ENCODE measurements around the gene RAB14. TPM values are rescaled to one million over a fixed set of nuclear protein-coding genes. Genes with fewer than 3 reads are reported as not detected.

Gene RAB14
- total and polyA plus RNA-seq, 2 experiments from 2014 or later, result 22.8 to 31.0 TPM

- H3K36me3 ChIP-seq (ENCODE audit: insufficient read depth), result no peaks in the 10 kb centered on the region
- Mint-ChIP-seq H3K4me3 (no peak overlapping the region), H3K9me3 (no peaks in the 10 kb centered on the region; the same call in 2 of the 3 replicates), H3K27ac (no peak overlapping the region), H3K27me3 (ENCODE audit: insufficient read depth, low read depth, poor library complexity) (peaks cover 7% of the 10 kb centered on the region), H3K4me1 (peaks cover 27% of the 10 kb centered on the region), H3K36me3 (ENCODE audit: low read depth) (no peaks in the 10 kb centered on the region; the same call in 2 of the 3 replicates)
- no peak for DNase-seq (ENCODE audit: low spot score)
- no peak for TF ChIP-seq CREB1 (CRISPR knock-in tag; IDR thresholded peaks at IDR 0.05; ENCODE audit: low read depth)
- TF ChIP-seq, protein P1, sequence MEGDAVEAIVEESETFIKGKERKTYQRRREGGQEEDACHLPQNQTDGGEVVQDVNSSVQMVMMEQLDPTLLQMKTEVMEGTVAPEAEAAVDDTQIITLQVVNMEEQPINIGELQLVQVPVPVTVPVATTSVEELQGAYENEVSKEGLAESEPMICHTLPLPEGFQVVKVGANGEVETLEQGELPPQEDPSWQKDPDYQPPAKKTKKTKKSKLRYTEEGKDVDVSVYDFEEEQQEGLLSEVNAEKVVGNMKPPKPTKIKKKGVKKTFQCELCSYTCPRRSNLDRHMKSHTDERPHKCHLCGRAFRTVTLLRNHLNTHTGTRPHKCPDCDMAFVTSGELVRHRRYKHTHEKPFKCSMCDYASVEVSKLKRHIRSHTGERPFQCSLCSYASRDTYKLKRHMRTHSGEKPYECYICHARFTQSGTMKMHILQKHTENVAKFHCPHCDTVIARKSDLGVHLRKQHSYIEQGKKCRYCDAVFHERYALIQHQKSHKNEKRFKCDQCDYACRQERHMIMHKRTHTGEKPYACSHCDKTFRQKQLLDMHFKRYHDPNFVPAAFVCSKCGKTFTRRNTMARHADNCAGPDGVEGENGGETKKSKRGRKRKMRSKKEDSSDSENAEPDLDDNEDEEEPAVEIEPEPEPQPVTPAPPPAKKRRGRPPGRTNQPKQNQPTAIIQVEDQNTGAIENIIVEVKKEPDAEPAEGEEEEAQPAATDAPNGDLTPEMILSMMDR (conservative IDR thresholded peaks at IDR 0.05; ENCODE audit: low read depth in 2 of 2), result no peak
- no peaks in the 10 kb centered on the region for H3K27me3 ChIP-seq (ENCODE audit: insufficient read depth)
- no peak overlapping the region for H3K4me2 ChIP-seq
- no peaks in the 10 kb centered on the region for H3F3A ChIP-seq (replicated peaks; ENCODE audit: low read depth)
- H3K27ac ChIP-seq (ENCODE audit: low read depth), result no peak overlapping the region
- ATAC-seq, result no peak
- H3K4me1 ChIP-seq (ENCODE audit: insufficient read depth), result peaks cover 20% of the 10 kb centered on the region
- no peak overlapping the region for H2AFZ ChIP-seq
- H3K79me2 ChIP-seq (replicated peaks; ENCODE audit: insufficient read depth), result peaks cover 13% of the 10 kb centered on the region
- peaks cover 12% of the 10 kb centered on the region for H4K20me1 ChIP-seq (replicated peaks; ENCODE audit: insufficient read depth)
- H3K4me3 ChIP-seq, result no peak overlapping the region
- no peaks in the 10 kb centered on the region for H3K9me2 ChIP-seq (ENCODE audit: insufficient read depth)
These were observed 2.9 kb upstream of the RAB14 start for GRCh38 chr9:121204611-121205010.

DNA sequence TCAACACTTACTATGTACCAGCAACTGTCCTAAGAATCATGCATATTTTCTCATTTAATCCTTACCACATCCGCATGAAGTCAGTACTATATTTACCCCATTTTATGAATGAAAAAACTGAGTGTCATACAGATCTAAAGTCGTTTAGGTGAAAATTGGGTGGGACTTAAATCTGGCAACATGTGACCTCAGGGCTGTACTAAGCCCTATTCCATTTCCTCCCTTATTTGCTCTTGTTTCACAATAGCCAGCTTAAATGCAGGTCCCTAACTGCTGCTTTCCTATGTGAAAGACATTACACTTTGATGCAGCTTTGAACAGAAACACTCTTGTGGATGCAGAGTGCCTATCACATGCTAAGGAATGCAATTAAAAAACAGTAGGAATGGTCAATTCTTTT, 2.5 kb upstream of the RAB14 start:
- peaks cover 28% of the 10 kb centered on the region for H3K4me1 Mint-ChIP-seq
- H3K27me3 Mint-ChIP-seq (ENCODE audit: insufficient read depth, low read depth, poor library complexity), result peaks cover 7% of the 10 kb centered on the region
- no peaks in the 10 kb centered on the region; the same call in 2 of the 3 replicates for H3K36me3 Mint-ChIP-seq (ENCODE audit: low read depth)
- Histone ChIP-seq H3K4me2 (no peak overlapping the region), H3K9me2 (ENCODE audit: insufficient read depth) (no peaks in the 10 kb centered on the region), H3K4me1 (ENCODE audit: insufficient read depth) (peaks cover 23% of the 10 kb centered on the region), H3K27ac (ENCODE audit: low read depth) (no peak overlapping the region), H3F3A (replicated peaks; ENCODE audit: low read depth) (no peaks in the 10 kb centered on the region), H4K20me1 (replicated peaks; ENCODE audit: insufficient read depth) (peaks cover 17% of the 10 kb centered on the region), H2AFZ (no peak overlapping the region), H3K79me2 (replicated peaks; ENCODE audit: insufficient read depth) (peaks cover 18% of the 10 kb centered on the region), H3K4me3 (no peak overlapping the region), H3K36me3 (ENCODE audit: insufficient read depth) (no peaks in the 10 kb centered on the region), H3K27me3 (ENCODE audit: insufficient read depth) (no peaks in the 10 kb centered on the region)
- ATAC-seq (no peak), DNase-seq (ENCODE audit: low spot score) (no peak)
- no peak overlapping the region for H3K27ac Mint-ChIP-seq
- H3K4me3 Mint-ChIP-seq, result no peak overlapping the region
- no peaks in the 10 kb centered on the region; the same call in 2 of the 3 replicates for H3K9me3 Mint-ChIP-seq
- no peak for TF ChIP-seq POLR2AphosphoS5 (IDR thresholded peaks at IDR 0.05; ENCODE audit: low read depth)
- no peak for TF ChIP-seq CREB1 (CRISPR knock-in tag; IDR thresholded peaks at IDR 0.05; ENCODE audit: low read depth)
- TF ChIP-seq, protein P2, sequence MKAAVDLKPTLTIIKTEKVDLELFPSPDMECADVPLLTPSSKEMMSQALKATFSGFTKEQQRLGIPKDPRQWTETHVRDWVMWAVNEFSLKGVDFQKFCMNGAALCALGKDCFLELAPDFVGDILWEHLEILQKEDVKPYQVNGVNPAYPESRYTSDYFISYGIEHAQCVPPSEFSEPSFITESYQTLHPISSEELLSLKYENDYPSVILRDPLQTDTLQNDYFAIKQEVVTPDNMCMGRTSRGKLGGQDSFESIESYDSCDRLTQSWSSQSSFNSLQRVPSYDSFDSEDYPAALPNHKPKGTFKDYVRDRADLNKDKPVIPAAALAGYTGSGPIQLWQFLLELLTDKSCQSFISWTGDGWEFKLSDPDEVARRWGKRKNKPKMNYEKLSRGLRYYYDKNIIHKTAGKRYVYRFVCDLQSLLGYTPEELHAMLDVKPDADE (IDR thresholded peaks at IDR 0.05), result no peak
- TF ChIP-seq, protein P1 (conservative IDR thresholded peaks at IDR 0.05; ENCODE audit: low read depth in 2 of 2), result no peak
- no peak for TF ChIP-seq STAT1 (IDR thresholded peaks at IDR 0.05; ENCODE audit: unreplicated experiment)
- no peak for TF ChIP-seq EZH2phosphoT487 (IDR thresholded peaks at IDR 0.05; ENCODE audit: unreplicated experiment)
- TF ChIP-seq ZNF114 (CRISPR knock-in tag; IDR thresholded peaks at IDR 0.05), result no peak
- TF ChIP-seq ZNF462 (CRISPR knock-in tag; IDR thresholded peaks at IDR 0.05), result no peak
- TF ChIP-seq EZH2 (IDR thresholded peaks at IDR 0.05; ENCODE audit: low read depth, unreplicated experiment), result no peak
